HG03159 (cell line): Measurements from ENCODE around the gene SMYD3.
"Not testable (repeated sequence)": the region's sequence is repeated elsewhere in the genome, so short reads cannot be mapped to it uniquely, and the experiment has no call there.

Experiments
- ATAC-seq: cut with Tn5 transposase; IDR thresholded peaks from one replicate; pipeline ENCODE4 v1.9.1; 2021; ENCODE audit warnings: mild to moderate bottlenecking, moderate library complexity; ENCODE audit not compliant: unreplicated experiment

The SMYD3 gene

DNA sequence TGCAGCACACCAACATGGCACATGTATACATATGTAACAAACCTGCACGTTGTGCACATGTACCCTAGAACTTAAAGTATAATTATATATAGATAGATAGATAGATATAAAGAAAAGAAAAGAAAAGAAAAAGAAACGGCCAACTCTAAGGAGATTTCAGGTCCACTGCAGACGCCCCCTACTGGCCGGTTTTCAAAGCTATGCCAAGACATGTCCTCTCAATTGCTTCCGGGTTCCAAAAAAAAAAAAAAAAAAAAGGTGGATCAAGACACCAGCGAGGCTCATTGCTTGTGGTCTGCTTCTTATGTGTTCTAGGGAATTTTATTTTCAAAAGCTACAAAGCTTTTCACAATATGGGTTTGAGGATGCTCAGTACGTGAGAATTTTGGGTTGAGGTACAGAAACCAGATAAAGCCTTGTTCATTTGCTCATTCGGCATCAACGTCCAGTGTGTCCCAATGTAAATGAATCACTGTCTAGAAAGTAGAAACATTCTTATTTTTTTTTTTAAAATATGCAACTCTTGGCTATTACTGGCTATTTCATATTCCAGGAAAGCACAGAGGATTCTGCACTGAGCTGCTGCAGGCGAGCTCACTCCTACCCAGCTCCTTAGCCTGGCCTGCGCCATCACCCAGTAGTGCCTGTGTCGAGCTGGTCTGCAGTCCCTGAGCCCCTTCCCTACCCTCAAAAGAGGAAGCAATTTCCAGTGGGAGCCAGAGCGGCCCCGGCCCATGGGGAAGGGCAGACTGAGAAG is 709.3 kb downstream of the SMYD3 start:
- no peak for ATAC-seq

DNA sequence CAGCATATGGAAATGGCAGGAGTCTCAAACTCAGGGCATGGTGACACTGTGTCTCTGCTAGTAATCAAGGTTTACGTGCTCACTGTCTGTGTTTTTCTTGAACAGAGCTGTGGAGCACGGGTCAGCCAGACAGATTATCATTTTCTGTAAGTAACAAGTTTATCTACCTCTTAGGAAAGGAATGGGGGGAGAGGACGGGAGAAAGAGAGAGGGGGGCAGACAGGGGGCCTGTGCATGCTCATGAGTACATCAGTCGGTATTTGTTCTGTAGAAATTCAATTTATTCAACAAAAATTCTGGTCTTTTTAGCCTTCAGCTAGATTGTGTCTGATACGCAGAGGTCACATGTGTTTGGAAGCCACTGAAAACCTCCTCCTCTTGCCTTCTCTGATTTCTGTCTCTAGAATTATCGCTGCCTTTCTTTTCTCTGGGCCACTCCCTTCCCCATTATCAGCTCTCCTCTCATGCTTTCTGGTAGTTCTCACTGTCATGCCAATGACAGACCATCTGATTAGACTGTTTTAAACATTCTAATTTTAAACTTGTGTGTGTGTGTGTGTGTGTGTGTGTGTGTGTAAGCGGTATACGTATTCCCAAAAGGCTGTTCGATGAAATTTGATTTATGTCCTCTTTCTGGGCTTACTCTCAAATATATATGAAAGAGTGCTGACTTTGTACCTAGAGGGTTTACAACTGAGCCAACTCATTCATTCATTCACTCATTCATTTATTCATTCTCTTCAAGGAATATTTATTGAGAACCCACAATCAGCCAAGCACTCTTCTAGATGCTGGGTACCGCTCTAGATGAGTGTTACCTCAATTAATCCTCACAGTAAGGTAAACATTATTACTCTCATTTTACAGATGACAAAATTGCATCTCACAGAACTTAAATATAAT is 715.4 kb downstream of the SMYD3 start:
- no peak for ATAC-seq

DNA sequence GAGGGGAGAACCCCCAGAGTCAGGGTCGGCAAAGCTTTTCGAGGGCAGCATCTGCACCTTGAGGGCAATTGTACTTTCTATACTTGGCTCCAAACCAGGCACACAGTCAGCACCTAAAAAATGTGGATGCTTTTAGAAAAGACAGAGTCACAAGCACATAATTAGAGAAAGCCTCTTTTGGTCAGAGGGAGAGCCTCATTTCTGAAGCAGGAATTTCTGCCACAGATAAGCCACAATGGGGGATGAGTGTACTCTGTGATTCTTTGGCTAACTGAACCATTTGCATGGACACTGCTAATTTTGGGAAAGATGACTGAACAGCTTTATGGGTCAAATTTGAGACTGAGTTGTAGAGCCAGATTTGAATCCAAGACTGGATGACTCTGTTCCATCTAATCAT is 716.6 kb downstream of the SMYD3 start:
- no peak for ATAC-seq

DNA sequence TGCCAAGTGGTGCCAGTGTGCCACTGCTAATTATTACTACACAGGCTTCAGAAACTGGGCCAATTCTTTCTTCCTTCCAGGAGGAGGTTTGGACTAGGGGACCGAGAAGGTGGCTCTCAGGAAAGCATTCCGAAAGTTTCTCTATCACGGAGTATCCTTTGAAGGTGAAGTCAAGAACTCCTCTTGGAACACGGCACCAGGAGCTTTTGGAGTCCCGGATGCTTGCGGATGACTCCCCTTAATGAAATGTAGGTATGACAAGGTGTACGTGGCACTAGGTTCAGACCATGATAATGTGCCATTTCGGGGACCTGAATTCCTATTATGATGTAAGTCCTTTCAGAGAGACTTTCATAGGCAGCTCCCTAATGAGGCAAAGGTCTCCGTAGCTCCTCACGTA is 718.2 kb downstream of the SMYD3 start:
- no peak for ATAC-seq

DNA sequence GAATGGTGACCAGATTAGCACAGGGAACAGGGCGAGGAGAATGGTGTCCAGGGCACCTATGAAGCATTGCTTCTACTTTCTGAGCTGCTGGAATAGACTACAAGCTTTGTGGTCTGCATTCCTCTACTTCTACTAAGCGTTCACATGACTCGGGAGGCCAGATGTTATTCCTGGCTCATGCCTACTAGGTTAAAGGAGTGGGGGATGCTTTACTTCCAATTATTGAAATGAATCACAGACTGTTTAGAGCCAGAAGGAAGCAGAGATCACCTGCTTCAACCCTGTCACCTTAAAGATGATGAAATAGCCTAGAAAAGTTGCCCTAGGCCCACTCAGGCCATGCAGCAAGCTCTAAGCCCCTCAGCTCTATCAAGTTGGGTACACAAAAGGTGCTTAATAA is 718.8 kb downstream of the SMYD3 start:
- no peak for ATAC-seq

DNA sequence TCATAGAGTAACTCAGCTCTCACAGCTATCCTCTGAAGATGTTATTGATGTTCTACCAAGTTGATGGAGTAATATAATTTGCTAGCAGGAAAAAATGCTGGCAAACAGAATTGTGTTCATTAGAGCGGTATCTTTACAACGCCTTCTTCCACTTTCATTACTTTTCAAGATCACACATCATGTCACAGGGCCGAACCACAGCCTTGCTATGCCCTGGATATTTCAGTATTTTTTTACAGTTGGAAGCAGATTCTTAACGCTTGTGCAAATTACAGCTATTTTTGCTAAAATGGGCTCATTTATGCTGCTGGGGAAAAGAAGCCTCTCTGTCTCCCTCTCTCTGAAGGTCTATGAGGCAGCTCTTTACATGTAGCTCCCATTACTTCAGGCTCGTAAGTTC is 720.1 kb downstream of the SMYD3 start:
- no peak for ATAC-seq

DNA sequence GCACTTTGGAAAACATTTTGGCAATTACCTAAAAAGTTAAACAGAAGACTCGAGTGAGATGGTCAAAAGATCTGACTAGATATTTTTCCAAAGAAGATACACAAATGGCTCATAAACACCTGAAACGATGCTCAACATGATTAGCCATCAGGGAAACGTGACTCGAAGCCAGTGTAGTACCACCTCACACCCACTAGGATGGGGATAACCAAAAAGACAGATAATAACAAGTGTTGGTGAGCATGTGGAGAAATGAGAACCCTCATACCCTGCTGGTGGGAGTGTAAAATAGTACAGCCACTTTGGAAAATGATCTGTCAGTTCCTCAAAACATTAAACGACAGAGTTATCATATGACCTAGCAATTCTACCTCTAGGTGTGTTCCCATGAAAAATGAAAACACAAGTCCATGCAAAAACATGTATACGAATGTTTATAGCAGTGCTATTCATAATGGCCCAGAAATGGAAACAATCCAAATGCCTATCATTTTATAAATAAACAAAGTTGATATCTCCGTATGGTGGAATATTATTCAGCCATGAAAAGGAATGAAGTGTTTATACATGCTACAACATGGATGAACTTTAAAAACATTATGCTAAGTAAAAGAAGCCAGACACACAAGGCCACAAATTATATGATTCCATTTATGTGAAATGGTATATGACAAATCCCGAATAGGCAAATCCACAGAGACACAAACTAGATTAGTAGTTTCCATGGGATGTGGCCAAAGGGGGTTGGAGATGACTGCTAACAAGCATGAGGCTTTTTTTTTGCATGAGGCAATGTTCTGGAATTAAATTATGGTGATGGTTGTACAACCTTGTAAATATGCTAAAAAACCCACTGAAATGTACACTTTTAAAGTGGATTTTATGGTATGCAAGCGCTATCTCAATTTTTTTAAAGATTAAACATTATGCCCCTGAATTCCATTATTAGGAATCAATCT is 727.0 kb downstream of the SMYD3 start:
- ATAC-seq = no peak

DNA sequence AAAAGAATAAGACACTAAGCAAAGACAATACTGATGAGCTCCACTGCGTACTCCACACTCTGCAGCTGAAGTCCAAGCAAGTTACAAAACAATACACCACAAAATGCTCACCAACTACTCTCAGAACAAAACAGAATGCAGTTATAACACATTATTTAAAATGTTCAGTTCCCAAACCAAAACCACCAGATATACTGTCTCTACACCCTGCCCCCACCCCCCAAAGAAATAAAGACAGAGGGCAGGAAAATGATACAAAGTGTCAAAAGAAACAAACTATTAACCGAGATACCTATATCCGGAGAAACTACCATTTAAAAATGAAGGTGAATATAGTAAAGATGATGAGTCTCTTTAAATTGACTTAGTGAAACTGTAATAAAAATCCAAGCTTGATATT is 729.3 kb downstream of the SMYD3 start:
- ATAC-seq = no peak

DNA sequence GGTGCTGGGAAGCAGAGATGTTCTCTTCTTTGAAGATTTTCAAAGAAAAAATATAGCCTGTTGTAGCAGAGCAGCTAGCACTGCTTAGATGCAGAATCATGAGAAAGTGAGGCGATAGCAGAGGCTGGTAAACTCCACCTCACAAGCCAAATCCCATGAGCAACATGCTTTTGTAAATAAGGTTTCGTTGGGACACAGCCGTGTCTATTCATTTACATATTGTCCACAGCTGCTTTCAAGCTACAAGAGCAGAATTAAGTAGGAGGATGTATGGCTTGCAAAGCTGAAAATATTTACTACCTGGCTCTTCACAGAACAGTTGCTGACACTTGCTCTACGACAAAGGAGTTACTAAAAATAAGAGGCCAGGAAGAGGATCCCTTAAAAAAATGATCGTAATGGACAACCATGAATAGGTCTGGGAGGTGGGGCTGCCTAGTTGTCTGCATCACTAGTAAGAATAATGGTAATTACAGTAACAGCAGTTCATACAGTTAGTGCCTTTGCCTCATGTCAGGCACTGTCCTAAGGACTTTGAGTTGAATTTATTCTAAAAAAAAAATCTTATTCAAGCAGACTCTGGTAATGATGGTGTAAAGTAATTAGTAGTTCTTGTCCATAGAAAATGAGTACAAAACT is 730.3 kb downstream of the SMYD3 start:
- no peak for ATAC-seq

DNA sequence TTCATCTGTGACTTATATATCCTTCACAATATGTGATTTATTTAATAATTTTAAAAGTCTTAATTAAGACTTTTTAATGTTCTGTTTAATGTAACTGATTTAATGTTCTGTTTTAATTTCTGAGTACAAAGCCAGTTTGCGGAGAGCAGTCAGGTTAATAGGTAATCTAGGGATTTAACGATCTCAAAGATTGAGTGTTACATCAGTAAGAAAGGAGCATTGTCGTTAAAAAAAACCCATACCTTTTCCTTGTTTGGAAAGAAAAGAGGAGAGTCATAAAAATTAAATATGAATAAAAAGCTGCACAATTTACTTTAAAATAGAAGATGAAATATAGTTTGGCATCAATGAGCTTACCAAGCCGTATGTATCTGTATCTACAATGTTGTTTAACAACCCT is 730.9 kb downstream of the SMYD3 start:
- no peak for ATAC-seq

DNA sequence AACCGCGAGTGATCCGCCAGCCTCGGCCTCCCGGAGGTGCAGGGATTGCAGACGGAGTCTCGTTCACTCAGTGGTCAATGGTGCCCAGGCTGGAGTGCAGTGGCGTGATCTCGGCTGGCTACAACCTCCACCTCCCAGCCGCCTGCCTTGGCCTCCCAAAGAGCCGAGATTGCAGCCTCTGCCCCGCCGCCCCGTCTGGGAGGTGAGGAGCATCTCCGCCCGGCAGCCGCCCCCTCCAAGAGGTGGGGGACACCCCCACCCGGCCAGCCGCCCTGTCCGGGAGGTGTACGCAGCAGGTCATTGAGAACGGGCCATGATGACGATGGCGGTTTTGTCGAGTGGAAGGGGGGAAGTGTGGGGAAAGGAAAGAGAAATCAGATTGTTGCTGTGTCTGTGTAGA is 732.1 kb downstream of the SMYD3 start:
- not testable (repeated sequence) for ATAC-seq

DNA sequence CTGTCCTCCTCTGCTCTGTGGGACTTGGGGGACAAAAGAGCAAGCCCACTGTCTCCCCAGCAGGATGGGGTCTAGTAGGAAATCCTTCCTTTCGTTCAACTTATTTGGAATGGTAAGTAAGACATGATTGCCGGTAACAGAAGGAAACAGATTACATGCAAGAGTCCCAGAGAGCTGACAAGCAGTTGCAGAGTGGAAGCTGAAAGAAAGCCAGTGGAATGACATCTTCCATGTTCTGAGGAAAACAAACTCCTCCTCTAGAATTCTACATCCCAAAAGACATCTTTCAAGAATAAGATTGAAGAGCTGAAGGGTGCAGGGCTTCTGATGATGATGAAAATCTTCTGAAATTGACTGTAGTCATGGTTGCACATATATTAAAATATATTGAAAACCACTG is 732.9 kb downstream of the SMYD3 start:
- no peak for ATAC-seq

DNA sequence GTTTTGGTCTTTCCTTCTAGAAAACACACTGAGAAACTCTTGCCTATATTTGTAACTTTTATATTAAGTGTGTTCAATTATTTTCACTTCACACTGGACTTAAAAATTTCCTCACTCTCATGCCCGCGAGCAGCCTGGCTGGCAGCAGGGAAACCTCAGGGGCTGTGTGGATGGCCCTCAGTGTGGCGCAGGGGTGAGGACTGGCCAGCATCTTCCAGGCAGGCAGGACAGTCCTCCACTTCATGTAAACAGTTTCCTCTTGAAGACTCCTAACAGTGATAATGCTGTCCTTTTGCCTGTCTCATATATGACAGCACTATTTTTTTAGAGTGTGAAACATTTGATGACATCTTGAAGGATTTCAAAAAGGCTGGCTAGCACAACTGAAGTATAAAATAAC is 733.7 kb downstream of the SMYD3 start:
- no peak for ATAC-seq

DNA sequence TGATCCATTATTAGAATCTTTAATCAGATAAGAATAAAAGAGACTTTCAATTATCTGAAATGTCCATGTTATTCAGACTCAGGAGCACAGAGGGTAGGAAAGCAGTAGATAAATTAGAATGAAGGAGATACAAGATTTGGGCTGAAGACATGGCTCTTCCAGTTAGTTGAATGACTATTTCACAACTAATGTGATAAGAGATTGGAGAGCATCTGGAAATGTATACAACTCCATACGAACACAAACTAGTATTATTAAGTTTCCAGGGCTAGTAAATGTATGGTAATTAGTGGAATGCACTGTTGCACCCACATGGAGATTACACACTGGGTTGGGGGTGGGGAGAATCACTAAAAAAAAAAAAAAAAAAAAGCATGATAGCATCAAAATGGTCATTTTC is 734.3 kb downstream of the SMYD3 start:
- ATAC-seq = no peak

DNA sequence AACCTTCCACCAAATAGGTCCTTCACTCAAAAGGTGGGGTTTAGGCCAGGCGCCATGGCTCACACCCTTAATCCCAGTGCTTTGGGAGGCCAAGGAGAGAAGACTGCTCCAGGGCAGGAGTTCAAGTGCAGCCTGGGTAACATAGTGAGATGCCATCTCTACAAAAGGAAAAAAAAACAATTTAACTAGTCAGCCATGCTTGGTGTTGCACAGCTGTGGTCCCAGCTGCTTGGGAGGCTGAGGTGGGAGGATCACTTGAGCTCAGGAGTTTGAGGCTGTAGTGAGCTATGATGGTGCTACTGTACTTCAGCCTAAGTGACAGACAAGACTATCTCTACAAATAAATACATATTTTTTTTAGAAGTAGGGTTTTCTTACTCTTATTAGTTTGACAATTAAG is 734.8 kb downstream of the SMYD3 start:
- ATAC-seq = no peak

DNA sequence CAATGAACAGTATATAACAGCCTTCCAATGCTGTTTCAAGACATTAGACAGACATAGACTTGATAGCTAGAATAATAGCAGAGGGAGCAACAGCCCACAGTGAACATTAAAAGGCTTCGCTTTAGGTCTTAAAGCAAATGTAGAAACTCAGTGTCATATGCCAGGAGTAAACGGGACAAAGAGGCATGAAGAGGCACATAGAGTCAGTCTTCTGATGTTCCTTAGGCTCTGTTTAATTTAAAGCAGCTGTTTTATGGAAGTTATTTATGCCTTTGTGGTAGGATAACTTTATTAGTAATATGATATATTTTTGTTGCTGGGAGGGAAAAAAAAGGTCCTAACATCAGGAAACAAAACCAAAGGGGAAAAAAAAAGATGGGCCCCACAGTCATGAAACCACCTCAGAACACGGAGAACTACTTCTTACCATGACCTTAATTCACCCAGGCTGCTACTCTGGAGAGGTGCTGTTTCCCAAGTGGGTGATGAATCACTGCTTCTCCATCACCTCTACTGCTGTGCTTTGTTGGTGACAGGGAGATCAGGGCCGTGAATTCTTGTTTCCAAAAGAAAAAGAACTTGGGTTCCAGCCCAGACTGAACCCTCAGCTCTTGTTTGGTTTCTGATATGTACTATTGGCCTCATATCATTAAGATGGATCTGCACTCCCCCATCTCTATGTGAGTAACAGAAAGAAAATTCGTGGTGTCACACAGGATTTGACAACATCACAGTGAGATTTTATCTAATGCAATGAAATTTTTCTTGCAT is 735.4 kb downstream of the SMYD3 start:
- ATAC-seq = no peak

DNA sequence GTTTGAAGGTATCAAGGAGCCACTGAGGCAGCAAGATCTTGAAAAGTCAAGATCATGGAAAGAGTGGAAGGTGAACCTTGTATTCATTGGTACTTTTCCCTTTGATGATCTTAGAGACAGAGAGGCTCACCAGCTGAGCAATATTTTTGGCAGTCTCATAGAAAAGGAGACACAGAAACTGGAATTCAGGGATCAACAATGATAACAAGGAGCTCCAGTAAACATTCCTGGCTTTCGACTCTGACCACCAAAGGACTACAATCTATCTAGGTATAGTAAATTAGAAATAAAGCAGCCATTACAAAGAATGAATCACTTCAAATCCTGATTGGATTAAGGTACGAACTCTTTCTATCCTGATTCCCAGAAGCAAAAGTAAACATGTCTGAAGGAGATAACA is 736.9 kb downstream of the SMYD3 start:
- no peak for ATAC-seq

DNA sequence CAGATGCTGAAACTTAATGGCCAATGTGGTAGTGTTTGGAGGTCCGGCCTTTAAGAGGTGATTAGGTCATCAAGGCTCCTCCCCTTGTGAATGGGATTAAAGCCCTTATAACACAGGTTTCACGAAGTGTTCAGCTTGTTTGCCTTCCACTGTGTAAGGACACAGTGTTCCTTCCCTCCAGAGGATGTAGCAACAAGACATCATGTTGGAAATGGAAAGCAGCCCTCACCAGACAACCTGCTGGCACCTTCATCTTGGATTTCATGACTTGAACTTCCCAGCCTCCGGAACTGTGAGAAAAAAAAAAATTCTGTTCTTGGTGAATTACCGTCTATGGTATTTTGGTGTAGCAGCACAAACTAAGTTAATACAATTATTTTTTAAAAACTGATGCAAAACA is 738.5 kb downstream of the SMYD3 start:
- no peak for ATAC-seq

DNA sequence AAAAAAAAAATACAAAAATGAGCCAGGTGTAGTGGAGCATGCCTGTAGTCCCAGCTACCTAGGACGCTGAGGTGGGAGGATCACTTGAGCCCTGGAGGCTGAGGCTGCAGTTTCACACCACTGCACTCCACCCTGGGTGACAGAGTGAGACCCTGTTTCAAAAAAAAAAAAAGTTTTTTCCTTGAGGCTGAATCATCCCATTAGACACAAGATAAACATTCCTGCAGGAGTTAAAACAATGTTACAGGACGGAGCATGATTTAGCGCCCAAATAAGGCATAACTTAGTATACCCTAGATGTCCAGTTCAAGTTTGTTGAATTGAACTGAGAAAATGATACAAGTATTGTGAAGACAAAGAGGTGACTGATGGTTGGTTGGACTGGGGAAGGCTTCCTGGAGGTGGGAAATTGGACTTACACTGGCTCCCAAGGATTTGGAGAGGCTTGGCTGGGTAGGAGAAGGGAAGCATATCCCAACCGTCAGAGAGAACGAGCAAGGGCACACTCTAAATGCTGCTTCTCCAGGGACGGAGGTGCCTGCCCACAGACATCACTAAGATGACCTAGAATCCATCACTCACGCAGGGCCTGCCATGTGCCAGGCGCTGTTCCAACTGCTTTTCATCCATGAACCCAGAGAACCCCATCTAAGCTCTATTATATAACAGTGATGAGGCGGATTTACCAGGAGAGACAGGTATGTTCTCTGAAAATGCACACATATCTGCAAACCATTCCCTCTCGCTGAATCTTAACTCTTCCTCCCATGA is 741.7 kb downstream of the SMYD3 start:
- no peak for ATAC-seq
